Stomach (tissue), 4 donors: Measurements from ENCODE around the gene PC.

ENCODE experiments used
- POLR2A ChIP-seq, 4 donors: fragments of 450-650 bp; IDR thresholded peaks; one replicate each; pipeline ENCODE4 v1.6.1; 2016; ENCODE audit warnings: antibody characterized with exemption in 4 of 4, control low read depth in 2 of 4, mild to moderate bottlenecking in 1 of 4, moderate library complexity in 1 of 4
- TF ChIP-seq, protein P1 (sequence below), 7 experiments: fragments of 450-650 bp in 4 of 7; fragments of 200-600 bp in 3 of 7; sonication (generic) in 3 of 7; IDR thresholded peaks; one replicate each; pipeline ENCODE4 v1.5.1; 2016 to 2019; ENCODE audit warnings: antibody characterized with exemption in 7 of 7, control low read depth in 2 of 7, mild to moderate bottlenecking in 1 of 7

GRCh38 chr11:66975405-66976027 lies 17.3 kb upstream of the PC start:
- TF ChIP-seq, protein P1, sequence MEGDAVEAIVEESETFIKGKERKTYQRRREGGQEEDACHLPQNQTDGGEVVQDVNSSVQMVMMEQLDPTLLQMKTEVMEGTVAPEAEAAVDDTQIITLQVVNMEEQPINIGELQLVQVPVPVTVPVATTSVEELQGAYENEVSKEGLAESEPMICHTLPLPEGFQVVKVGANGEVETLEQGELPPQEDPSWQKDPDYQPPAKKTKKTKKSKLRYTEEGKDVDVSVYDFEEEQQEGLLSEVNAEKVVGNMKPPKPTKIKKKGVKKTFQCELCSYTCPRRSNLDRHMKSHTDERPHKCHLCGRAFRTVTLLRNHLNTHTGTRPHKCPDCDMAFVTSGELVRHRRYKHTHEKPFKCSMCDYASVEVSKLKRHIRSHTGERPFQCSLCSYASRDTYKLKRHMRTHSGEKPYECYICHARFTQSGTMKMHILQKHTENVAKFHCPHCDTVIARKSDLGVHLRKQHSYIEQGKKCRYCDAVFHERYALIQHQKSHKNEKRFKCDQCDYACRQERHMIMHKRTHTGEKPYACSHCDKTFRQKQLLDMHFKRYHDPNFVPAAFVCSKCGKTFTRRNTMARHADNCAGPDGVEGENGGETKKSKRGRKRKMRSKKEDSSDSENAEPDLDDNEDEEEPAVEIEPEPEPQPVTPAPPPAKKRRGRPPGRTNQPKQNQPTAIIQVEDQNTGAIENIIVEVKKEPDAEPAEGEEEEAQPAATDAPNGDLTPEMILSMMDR (IDR thresholded peaks at IDR 0.05), result no peak
- no peak for TF ChIP-seq POLR2A (IDR thresholded peaks at IDR 0.05)
